ENCODE measurements around the gene ZNF423.

Gene ZNF423

DNA sequence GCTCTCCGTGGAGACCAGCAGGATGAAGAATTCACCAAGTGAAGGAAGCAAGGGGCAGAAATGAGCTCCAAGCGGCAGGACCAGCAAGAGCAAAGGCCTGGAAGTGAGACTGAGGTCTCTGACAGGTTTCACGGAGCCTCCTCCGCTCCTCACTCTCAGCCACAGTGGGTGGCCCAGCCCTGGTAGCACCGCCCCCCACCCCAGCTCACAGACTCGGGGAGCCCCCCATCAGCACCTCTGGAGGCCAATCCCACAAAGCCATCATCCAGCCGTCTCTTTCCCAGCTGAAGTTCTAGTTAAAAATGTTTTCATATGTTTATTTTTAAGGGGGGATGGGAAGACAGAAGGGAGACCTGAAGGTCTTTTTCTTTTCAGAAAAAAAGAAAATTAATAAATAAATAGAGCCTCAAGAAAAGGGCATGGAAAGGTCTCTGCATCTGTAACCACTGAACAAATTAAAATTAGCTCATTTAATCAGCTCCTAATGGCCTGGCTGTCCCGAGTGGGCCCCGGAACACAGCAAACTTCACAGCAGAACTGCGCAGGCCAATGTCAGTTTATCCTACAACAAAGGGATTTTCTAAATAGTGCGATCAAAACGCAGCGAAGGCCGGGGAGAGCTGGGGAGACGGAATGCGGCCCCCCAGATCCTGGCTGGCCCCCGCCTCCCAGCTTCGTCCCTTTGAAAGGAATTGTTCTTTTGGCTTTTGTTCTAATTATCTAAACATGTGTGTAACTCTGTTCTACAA, 190.3 kb downstream of the ZNF423 start:
- no peak overlapping the region for H3K27ac ChIP-seq
- intact Hi-C loops (cut with DNase I; ENCODE audit: low total_unique reads), result no loop called here
- no peaks in the 10 kb centered on the region for H3K27me3 ChIP-seq
- H3K4me3 ChIP-seq, result no peak overlapping the region
- peaks cover 0 to 28% (median 17%) of the 10 kb centered on the region in 4 donors for H3K4me1 ChIP-seq
- no peaks in the 10 kb centered on the region for H3K9me3 ChIP-seq
- DNase-seq, result no peak
- TF ChIP-seq, protein P1, sequence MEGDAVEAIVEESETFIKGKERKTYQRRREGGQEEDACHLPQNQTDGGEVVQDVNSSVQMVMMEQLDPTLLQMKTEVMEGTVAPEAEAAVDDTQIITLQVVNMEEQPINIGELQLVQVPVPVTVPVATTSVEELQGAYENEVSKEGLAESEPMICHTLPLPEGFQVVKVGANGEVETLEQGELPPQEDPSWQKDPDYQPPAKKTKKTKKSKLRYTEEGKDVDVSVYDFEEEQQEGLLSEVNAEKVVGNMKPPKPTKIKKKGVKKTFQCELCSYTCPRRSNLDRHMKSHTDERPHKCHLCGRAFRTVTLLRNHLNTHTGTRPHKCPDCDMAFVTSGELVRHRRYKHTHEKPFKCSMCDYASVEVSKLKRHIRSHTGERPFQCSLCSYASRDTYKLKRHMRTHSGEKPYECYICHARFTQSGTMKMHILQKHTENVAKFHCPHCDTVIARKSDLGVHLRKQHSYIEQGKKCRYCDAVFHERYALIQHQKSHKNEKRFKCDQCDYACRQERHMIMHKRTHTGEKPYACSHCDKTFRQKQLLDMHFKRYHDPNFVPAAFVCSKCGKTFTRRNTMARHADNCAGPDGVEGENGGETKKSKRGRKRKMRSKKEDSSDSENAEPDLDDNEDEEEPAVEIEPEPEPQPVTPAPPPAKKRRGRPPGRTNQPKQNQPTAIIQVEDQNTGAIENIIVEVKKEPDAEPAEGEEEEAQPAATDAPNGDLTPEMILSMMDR (IDR thresholded peaks at IDR 0.05), result no peak
- H3K36me3 ChIP-seq, result no peaks in the 10 kb centered on the region

DNA sequence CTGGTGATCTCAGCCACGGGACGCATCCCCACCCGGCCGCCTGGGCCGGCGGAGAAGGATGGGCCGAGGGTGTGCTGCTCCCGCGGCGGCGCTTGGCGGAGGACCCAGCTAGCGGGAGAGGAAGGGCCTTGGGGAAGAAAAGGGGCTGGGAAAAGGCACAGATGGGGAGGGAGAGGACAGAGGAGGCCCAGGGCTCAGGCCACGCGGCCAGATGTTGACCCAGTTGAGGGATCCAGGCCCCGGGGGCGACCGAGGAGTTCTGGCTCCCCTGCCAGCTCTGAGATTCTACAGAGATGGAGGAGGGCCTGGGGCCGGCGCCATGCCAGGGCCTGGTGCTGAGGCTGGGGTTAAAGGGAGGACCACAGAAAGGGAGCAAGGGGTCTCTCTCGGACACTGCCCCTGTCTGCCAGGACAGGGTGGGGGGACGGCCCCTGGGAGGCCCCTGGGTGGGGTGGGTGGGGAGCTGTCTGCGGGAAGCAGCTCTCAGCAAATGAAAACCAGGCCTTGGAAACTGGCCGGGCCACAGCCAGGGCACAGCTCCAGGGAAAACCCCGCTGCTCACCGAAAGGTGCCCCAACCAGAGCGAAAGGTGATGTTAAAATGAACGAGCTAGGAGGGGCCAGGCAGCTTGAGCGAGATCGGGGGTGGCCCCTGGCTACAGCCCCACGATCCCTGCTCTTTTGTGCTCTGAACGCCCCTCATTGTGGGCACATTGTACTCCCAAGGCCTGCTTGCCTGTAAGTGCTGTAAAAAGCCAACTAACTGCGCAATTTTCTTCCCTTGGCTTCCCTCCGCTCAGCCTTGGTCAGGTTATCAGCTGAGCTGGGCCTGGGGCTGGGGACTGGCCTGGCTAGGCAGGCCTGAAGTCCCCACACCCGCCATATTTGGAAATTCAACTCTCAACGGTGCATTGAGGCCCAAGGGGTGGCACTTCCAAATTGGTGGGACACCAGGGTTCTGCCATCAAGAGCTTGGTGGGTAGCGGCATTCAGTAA, 191.4 kb downstream of the ZNF423 start:
- Histone ChIP-seq H3K27me3 (no peaks in the 10 kb centered on the region), H3K4me3 (peak overlapping the region in 1 of 2 donors; percentile 24), H3K4me1 (peaks cover 0 to 26% (median 17%) of the 10 kb centered on the region in 4 donors), H3K9me3 (no peaks in the 10 kb centered on the region), H3K27ac (peak overlapping the region; percentile 54 to 64), H3K36me3 (no peaks in the 10 kb centered on the region)
- no peak for DNase-seq
- TF ChIP-seq, protein P1 (IDR thresholded peaks at IDR 0.05), result no peak
- intact Hi-C loops (cut with DNase I; ENCODE audit: low total_unique reads), result no loop called here

DNA sequence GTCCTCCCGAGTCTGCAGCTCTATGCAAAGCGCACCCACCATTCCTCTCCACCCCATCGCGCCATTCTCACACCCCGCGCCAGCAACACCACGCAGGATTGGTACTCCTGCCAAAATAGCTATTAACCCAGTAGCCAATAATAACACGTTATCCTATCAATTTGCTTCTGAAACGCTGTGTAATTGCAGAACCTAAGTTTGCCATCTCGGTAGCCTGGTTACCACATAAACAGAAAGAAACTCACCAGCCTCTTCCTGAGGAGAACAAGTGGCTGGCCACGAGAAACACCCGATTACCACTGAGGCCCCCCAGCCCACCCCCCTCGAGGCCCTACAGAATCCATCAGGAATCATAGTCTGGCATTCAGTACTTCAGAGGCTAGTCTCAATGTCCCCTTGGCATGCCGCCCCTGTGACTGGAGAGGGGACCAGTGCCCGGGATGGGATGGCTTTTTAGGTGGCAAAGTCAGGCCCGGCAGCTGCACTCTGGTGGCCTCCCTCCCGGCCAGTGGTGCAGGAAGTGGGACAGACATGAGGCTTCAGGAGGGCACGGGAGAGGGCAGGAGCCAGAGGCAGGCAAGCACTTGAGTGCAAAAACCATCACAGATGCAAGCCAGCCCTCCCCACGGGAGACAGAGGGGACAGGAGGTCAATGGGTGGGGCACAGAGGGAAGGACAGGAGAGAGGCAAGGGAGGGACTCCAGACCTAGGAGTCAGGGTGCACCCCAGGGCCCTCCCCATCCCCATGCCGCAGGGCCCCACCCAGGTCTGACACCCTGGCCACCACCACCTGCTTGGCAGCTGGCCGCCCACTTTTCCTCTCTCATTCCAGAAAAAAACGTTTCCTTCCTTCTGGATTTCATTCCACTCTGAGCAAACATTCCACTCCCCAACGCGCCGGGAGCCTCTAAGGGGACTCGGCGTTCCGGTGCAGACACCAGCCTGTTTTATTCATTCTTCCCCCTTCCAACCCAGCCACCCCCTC, 192.5 kb downstream of the ZNF423 start:
- Histone ChIP-seq H3K9me3 (no peaks in the 10 kb centered on the region), H3K27me3 (no peaks in the 10 kb centered on the region), H3K4me3 (peak overlapping the region in 1 of 2 donors; percentile 24), H3K4me1 (peaks cover 0 to 26% (median 17%) of the 10 kb centered on the region in 4 donors), H3K36me3 (no peaks in the 10 kb centered on the region), H3K27ac (peak overlapping the region; percentile 54 to 64)
- DNase-seq, result peak; percentile 28 to 68
- intact Hi-C loops (cut with DNase I; ENCODE audit: low total_unique reads), result no loop called here
- TF ChIP-seq, protein P1 (IDR thresholded peaks at IDR 0.05), result no peak

DNA sequence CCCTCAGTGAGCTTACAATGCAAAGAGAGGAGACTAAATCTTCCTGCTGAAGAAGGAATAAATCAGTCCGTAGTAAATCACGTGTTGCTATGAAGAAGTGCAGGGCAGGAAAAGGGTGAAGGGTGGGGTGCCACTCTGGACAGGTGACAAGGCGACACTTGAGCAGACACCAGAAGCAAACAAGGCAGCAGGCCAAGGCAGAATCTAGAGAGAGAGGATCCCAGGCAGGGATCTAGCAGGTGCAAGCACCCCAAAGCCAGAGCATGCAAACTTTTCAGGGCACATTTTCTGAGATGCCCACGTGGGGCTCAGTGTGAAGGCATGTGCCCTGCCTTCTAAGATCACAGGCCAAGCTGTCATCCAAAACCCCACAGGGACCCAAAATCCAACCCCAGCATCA, 193.3 kb downstream of the ZNF423 start:
- Histone ChIP-seq H3K36me3 (no peaks in the 10 kb centered on the region), H3K27ac (peak overlapping the region in 1 of 2 donors; percentile 54), H3K4me1 (peaks cover 0 to 26% (median 17%) of the 10 kb centered on the region in 4 donors), H3K4me3 (no peak overlapping the region), H3K27me3 (no peaks in the 10 kb centered on the region), H3K9me3 (no peaks in the 10 kb centered on the region)
- TF ChIP-seq, protein P1 (IDR thresholded peaks at IDR 0.05), result no peak
- no peak for DNase-seq
- intact Hi-C loops (cut with DNase I; ENCODE audit: low total_unique reads), result no loop called here

All from tibial artery (tissue), 4 donors.